ENCODE data around the gene SPPL3.

DNA sequence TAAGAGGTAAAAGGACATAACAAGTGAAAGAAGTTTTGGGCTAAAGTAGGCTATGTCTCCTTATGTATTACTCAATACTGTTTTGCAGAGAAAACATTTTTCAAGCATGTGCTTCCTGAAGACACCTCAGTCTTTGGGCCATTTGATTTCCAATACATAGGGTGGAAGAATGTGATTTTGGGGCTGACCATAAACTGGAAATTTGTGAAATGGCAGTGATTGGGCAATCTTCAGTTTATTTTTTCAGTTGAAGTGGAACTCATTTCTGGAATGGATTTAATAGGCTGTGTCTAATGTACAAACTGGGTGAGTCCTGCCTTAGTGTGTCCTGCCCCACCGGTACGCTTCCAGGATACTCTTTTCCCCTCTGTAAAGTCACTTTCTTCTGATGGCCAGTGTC, 181.4 kb downstream of the SPPL3 start:
- TF ChIP-seq POLR2AphosphoS5 (IDR thresholded peaks at IDR 0.05; ENCODE audit: low read depth, low read length) (no peak), EZH2phosphoT487 (IDR thresholded peaks at IDR 0.05; ENCODE audit: borderline replicate concordance) (no peak), MAX (IDR thresholded peaks at IDR 0.05) (no peak), POLR2A (IDR thresholded peaks at IDR 0.05; ENCODE audit: borderline replicate concordance, extremely low read depth, insufficient read depth, insufficient read length) (no peak), SRF (IDR thresholded peaks at IDR 0.05; ENCODE audit: low read depth) (no peak), ELF1 (IDR thresholded peaks at IDR 0.05; ENCODE audit: borderline replicate concordance, low read depth) (no peak), ZBTB33 (IDR thresholded peaks at IDR 0.05; ENCODE audit: extremely low read depth, insufficient replicate concordance, low read length) (no peak), ATF3 (IDR thresholded peaks at IDR 0.05) (no peak), CEBPB (IDR thresholded peaks at IDR 0.05; ENCODE audit: low read depth) (no peak), ZNF274 (IDR thresholded peaks at IDR 0.05; ENCODE audit: low read depth, low read length) (no peak)
- TF ChIP-seq, protein P1, sequence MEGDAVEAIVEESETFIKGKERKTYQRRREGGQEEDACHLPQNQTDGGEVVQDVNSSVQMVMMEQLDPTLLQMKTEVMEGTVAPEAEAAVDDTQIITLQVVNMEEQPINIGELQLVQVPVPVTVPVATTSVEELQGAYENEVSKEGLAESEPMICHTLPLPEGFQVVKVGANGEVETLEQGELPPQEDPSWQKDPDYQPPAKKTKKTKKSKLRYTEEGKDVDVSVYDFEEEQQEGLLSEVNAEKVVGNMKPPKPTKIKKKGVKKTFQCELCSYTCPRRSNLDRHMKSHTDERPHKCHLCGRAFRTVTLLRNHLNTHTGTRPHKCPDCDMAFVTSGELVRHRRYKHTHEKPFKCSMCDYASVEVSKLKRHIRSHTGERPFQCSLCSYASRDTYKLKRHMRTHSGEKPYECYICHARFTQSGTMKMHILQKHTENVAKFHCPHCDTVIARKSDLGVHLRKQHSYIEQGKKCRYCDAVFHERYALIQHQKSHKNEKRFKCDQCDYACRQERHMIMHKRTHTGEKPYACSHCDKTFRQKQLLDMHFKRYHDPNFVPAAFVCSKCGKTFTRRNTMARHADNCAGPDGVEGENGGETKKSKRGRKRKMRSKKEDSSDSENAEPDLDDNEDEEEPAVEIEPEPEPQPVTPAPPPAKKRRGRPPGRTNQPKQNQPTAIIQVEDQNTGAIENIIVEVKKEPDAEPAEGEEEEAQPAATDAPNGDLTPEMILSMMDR (IDR thresholded peaks at IDR 0.05 in 2 of 3, conservative IDR thresholded peaks at IDR 0.05 in 1 of 3; ENCODE audit: borderline replicate concordance in 1 of 3, insufficient read depth in 1 of 3, low read depth in 2 of 3, low read length in 2 of 3), result no peak

Data from HCT116 (cell line).